ENCODE results near the gene CBLB.

CBLB gene

GRCh38 chr3:105773291-105773690 lies 95.5 kb downstream of the CBLB start:
- Histone ChIP-seq H2AFZ (ENCODE audit: low read length) (no peak overlapping the region), H3K27me3 (ENCODE audit: insufficient read depth, low read length, poor library complexity, severe bottlenecking) (no peaks in the 10 kb centered on the region), H3K79me2 (ENCODE audit: insufficient read depth, low read length) (no peaks in the 10 kb centered on the region), H3K4me1 (ENCODE audit: insufficient read depth, low read length, poor library complexity, severe bottlenecking) (peaks cover 15% of the 10 kb centered on the region), H3K9me2 (replicated peaks; ENCODE audit: low read depth, low read length) (no peaks in the 10 kb centered on the region), H3F3A (ENCODE audit: low read depth) (no peaks in the 10 kb centered on the region), H3K4me2 (ENCODE audit: low read depth, low read length, poor library complexity, severe bottlenecking) (no peak overlapping the region), H3K9ac (ENCODE audit: low read depth, low read length, poor library complexity, severe bottlenecking) (no peak overlapping the region), H3K4me3 (ENCODE audit: low read length, poor library complexity, severe bottlenecking) (no peak overlapping the region), H3K9me3 (ENCODE audit: insufficient read depth, low read depth, low read length) (no peaks in the 10 kb centered on the region), H3K36me3 (ENCODE audit: insufficient read depth, low read length) (no peaks in the 10 kb centered on the region), H4K20me1 (ENCODE audit: insufficient read depth, low read length, poor library complexity, severe bottlenecking) (no peaks in the 10 kb centered on the region)
- no peak for TF ChIP-seq CTCF (conservative IDR thresholded peaks at IDR 0.05; ENCODE audit: low read length)
- no peak for TF ChIP-seq EZH2phosphoT487 (IDR thresholded peaks at IDR 0.05; ENCODE audit: borderline replicate concordance)

GRCh38 chr3:105772635-105773034 lies 96.2 kb downstream of the CBLB start:
- no peak overlapping the region for H3K4me3 ChIP-seq (ENCODE audit: low read length, poor library complexity, severe bottlenecking)

GRCh38 chr3:105771392-105771791 lies 97.4 kb downstream of the CBLB start:
- Histone ChIP-seq H3K4me1 (ENCODE audit: insufficient read depth, low read length, poor library complexity, severe bottlenecking) (peaks cover 18% of the 10 kb centered on the region), H3K36me3 (ENCODE audit: insufficient read depth, low read length) (no peaks in the 10 kb centered on the region), H3K9ac (ENCODE audit: low read depth, low read length, poor library complexity, severe bottlenecking) (no peak overlapping the region), H3F3A (ENCODE audit: low read depth) (no peaks in the 10 kb centered on the region), H4K20me1 (ENCODE audit: insufficient read depth, low read length, poor library complexity, severe bottlenecking) (no peaks in the 10 kb centered on the region), H3K27me3 (ENCODE audit: insufficient read depth, low read length, poor library complexity, severe bottlenecking) (no peaks in the 10 kb centered on the region), H3K79me2 (ENCODE audit: insufficient read depth, low read length) (no peaks in the 10 kb centered on the region), H2AFZ (ENCODE audit: low read length) (no peak overlapping the region), H3K9me3 (ENCODE audit: insufficient read depth, low read depth, low read length) (no peaks in the 10 kb centered on the region), H3K9me2 (replicated peaks; ENCODE audit: low read depth, low read length) (no peaks in the 10 kb centered on the region), H3K4me3 (ENCODE audit: low read length, poor library complexity, severe bottlenecking) (no peak overlapping the region), H3K4me2 (ENCODE audit: low read depth, low read length, poor library complexity, severe bottlenecking) (no peak overlapping the region)
- TF ChIP-seq EZH2phosphoT487 (IDR thresholded peaks at IDR 0.05; ENCODE audit: borderline replicate concordance), result no peak

More at GRCh38 chr3:105772635-105773034, 96.2 kb downstream of the CBLB start:
- Histone ChIP-seq H3K4me1 (ENCODE audit: insufficient read depth, low read length, poor library complexity, severe bottlenecking) (peaks cover 15% of the 10 kb centered on the region), H3K36me3 (ENCODE audit: insufficient read depth, low read length) (no peaks in the 10 kb centered on the region), H2AFZ (ENCODE audit: low read length) (no peak overlapping the region), H3K4me2 (ENCODE audit: low read depth, low read length, poor library complexity, severe bottlenecking) (no peak overlapping the region), H4K20me1 (ENCODE audit: insufficient read depth, low read length, poor library complexity, severe bottlenecking) (no peaks in the 10 kb centered on the region), H3K27me3 (ENCODE audit: insufficient read depth, low read length, poor library complexity, severe bottlenecking) (no peaks in the 10 kb centered on the region), H3F3A (ENCODE audit: low read depth) (no peaks in the 10 kb centered on the region), H3K9me2 (replicated peaks; ENCODE audit: low read depth, low read length) (no peaks in the 10 kb centered on the region), H3K9ac (ENCODE audit: low read depth, low read length, poor library complexity, severe bottlenecking) (no peak overlapping the region), H3K9me3 (ENCODE audit: insufficient read depth, low read depth, low read length) (no peaks in the 10 kb centered on the region), H3K79me2 (ENCODE audit: insufficient read depth, low read length) (no peaks in the 10 kb centered on the region)
- TF ChIP-seq EZH2phosphoT487 (IDR thresholded peaks at IDR 0.05; ENCODE audit: borderline replicate concordance), result no peak
- no peak for TF ChIP-seq CTCF (conservative IDR thresholded peaks at IDR 0.05; ENCODE audit: low read length)

- Histone ChIP-seq H4K20me1 (ENCODE audit: insufficient read depth, low read length, poor library complexity, severe bottlenecking) (no peaks in the 10 kb centered on the region), H3K4me1 (ENCODE audit: insufficient read depth, low read length, poor library complexity, severe bottlenecking) (peaks cover 18% of the 10 kb centered on the region), H3K79me2 (ENCODE audit: insufficient read depth, low read length) (no peaks in the 10 kb centered on the region)
These were observed 98.4 kb downstream of the CBLB start for GRCh38 chr3:105770410-105770809.

More at GRCh38 chr3:105770410-105770809, 98.4 kb downstream of the CBLB start:
- no peaks in the 10 kb centered on the region for H3K27me3 ChIP-seq (ENCODE audit: insufficient read depth, low read length, poor library complexity, severe bottlenecking)
- H3K9me2 ChIP-seq (replicated peaks; ENCODE audit: low read depth, low read length), result no peaks in the 10 kb centered on the region
- H3K9ac ChIP-seq (ENCODE audit: low read depth, low read length, poor library complexity, severe bottlenecking), result no peak overlapping the region
- H2AFZ ChIP-seq (ENCODE audit: low read length), result no peak overlapping the region
- H3F3A ChIP-seq (ENCODE audit: low read depth), result no peaks in the 10 kb centered on the region
- H3K9me3 ChIP-seq (ENCODE audit: insufficient read depth, low read depth, low read length), result no peaks in the 10 kb centered on the region
- H3K36me3 ChIP-seq (ENCODE audit: insufficient read depth, low read length), result no peaks in the 10 kb centered on the region
- no peak overlapping the region for H3K4me2 ChIP-seq (ENCODE audit: low read depth, low read length, poor library complexity, severe bottlenecking)
- TF ChIP-seq EZH2phosphoT487 (IDR thresholded peaks at IDR 0.05; ENCODE audit: borderline replicate concordance), result no peak
- no peak for TF ChIP-seq CTCF (conservative IDR thresholded peaks at IDR 0.05; ENCODE audit: low read length)
- H3K4me3 ChIP-seq (ENCODE audit: low read length, poor library complexity, severe bottlenecking), result no peak overlapping the region
